Naive B cell (primary cell): ENCODE measurements around the gene DAD1. TPM values are rescaled to one million over a fixed set of nuclear protein-coding genes. Genes with fewer than 3 reads are reported as not detected.
"Not testable (repeated sequence)": the region's sequence is repeated elsewhere in the genome, so short reads cannot be mapped to it uniquely, and the experiment has no call there.

Experiments
- ATAC-seq, 2 donors: fragments of 150-1000 bp; cut with Tn5 transposase; 2 replicates each; pipeline ENCODE4 v1.10.0; 2021; ENCODE audit warnings: low read depth in 2 of 2, mild to moderate bottlenecking in 2 of 2, moderate library complexity in 2 of 2
- DNase-seq: peaks from one replicate; pipeline ENCODE4 v3.0.0; 2022
- H3K27ac Mint-ChIP-seq, 6 donors: one replicate each; pipeline ENCODE4 v1.8.0; 2020 to 2022; ENCODE audit warnings: mild to moderate bottlenecking in 6 of 6, mixed read lengths in 6 of 6, moderate library complexity in 5 of 6, inconsistent platforms in 2 of 6
- H3K27me3 Mint-ChIP-seq, 3 donors: one replicate each; pipeline ENCODE4 v1.8.0; 2021 to 2022; ENCODE audit warnings: mixed read lengths in 3 of 3, mild to moderate bottlenecking in 1 of 3
- H3K36me3 Mint-ChIP-seq, 2 donors: one replicate each; pipeline ENCODE4 v1.8.0; 2020 to 2022; ENCODE audit warnings: mixed read lengths in 2 of 2, inconsistent platforms in 1 of 2, mild to moderate bottlenecking in 1 of 2
- H3K4me1 Mint-ChIP-seq, 3 donors: one replicate each; pipeline ENCODE4 v1.8.0; 2020 to 2022; ENCODE audit warnings: mixed read lengths in 3 of 3, inconsistent platforms in 1 of 3, mild to moderate bottlenecking in 1 of 3, moderate library complexity in 1 of 3
- H3K4me3 Mint-ChIP-seq, 8 donors: one replicate each; pipeline ENCODE4 v1.8.0; 2020 to 2022; ENCODE audit warnings: mild to moderate bottlenecking in 8 of 8, mixed read lengths in 8 of 8, moderate library complexity in 8 of 8, inconsistent platforms in 2 of 8
- H3K9me3 Mint-ChIP-seq, 7 donors: one replicate each; pipeline ENCODE4 v1.8.0; 2020 to 2022; ENCODE audit warnings: mixed read lengths in 7 of 7, mild to moderate bottlenecking in 5 of 7, inconsistent platforms in 2 of 7, moderate library complexity in 1 of 7
- polyA plus RNA-seq, 6 donors: library from polyadenylated mRNA; unstranded; fragments of 300-500 nt; fragmentation: Illumina TruSeq; gene quantifications; one replicate each; pipeline ENCODE4 v1.2.3, GENCODE V29; 2021; ENCODE audit warnings: low read depth in 6 of 6

The DAD1 gene
- polyA plus RNA-seq, 6 donors from 2014 or later = 427 to 721 (median 474) TPM

DNA sequence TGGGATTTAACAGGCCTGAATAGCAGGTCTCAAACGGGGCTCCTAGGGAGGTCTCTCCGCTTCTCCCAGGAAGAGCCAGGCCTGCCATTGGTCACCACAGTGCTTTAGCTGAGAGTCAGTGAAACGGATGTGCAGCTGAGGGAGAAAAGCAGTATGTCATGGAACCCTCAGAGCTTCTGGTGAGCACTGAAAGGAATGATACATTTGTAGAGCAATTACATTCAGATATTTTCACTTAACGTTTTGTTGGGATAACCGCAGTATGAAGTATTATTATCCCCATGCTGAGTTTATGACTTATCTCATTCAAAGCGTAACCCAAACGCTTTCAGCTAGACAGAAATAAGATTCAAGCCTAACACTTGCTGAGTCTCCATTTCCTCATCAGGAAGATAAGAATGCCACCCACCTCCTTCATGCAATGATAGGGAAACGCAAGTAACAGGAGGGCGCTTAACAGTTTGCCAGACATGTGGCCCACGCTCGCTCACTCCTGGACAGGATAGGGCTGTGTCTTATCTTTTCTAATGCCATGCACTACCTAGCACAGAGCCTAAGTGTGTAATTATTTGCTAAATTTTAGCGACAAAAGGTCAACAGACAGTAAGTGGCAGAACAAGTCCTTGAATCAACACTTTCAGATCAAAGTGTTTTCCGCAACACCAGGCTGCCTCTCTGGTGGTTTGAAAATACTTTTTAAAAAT is 28.2 kb downstream of the DAD1 start:
- peak overlapping the region in 7 of 8 donors; percentile 2 to 87 (median 62) for H3K4me3 Mint-ChIP-seq
- no peaks in the 10 kb centered on the region for H3K36me3 Mint-ChIP-seq
- H3K27ac Mint-ChIP-seq = peak overlapping the region; percentile 75 to 96 (median 85)
- no peak for ATAC-seq
- H3K9me3 Mint-ChIP-seq = no peaks in the 10 kb centered on the region
- no peaks in the 10 kb centered on the region for H3K27me3 Mint-ChIP-seq
- H3K4me1 Mint-ChIP-seq = peaks cover 61 to 98% (median 83%) of the 10 kb centered on the region in 3 donors
- DNase-seq = no peak

DNA sequence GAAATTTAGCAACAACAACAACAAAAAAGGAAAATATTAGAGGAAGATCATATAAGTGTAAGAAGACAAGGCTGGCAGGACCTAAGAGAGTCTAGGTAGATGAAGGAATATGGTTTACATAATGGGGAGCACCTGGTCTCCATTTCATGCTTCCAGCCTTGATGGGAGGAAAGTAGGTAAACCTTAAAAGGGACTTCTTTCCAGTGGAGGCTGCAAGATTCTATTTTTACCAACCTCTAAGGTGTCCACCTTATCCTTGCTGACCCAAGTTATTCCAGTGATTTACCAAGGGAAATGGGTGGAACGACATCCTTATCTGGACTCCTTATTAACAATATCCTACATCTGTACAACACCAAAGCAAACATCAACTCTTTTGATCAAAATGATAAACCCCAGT is 30.0 kb downstream of the DAD1 start:
- ATAC-seq (no peak), DNase-seq (no peak)
- Mint-ChIP-seq H3K36me3 (no peaks in the 10 kb centered on the region), H3K27ac (peak overlapping the region in 4 of 6 donors; percentile 75 to 98 (median 88)), H3K4me1 (peaks cover 52 to 94% (median 79%) of the 10 kb centered on the region in 3 donors), H3K27me3 (no peaks in the 10 kb centered on the region), H3K9me3 (no peaks in the 10 kb centered on the region), H3K4me3 (peak overlapping the region in 4 of 8 donors; percentile 3 to 77 (median 26))

DNA sequence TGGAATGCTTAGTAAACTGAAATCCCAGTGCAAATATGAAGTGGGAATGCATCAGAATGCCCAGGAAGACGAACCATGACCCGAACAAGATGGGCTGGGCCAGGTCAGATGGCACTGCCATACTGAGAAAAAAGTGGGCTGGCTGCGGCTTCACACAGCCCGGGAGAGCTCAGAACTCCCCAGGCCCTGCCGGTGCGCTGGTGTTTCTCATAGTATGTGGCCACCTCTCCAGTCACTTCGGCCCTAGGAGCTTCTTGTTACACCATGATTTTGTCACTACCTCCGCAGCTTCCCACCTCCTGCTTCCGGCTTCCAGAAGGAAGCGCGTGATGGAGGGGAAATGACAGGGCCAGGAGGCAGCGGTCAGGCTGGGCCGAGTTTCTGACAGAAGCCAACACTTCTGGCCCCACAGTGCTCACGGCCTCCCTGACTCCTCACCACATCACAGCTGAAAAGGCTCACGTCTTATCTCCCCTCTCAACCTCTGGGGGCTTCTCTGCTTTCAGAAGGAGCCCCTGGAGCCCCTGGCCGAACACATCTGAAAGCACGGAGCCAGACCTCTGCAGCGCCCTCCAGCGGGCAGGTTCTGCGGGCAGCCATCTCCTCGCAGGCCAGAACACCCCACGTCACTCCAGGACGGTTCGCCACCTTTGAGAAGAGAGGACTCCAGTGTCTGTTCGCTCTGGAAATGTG is 30.7 kb downstream of the DAD1 start:
- ATAC-seq = no peak
- Mint-ChIP-seq H3K9me3 (no peaks in the 10 kb centered on the region), H3K27me3 (no peaks in the 10 kb centered on the region), H3K36me3 (no peaks in the 10 kb centered on the region), H3K4me1 (peaks cover 58 to 95% (median 83%) of the 10 kb centered on the region in 3 donors), H3K4me3 (peak overlapping the region in 5 of 8 donors; percentile 3 to 77 (median 51)), H3K27ac (peak overlapping the region; percentile 44 to 98 (median 97))
- no peak for DNase-seq

DNA sequence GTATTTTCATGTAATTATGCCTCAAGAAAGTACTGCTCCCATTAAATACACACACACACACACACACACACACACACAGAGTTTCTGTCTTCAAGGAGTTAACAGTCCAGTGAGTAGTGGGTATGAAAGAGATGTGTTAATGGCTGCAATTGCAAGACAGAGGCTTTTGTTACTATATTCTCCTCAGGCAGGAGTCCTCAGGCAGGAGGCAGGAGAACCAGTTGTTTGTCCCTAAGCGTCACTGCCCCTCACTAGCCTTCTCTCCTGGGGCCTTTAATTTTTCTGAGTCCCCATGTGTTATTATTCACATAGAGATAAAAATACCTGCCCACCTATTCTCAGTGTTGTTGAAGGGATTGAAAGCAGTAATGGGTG is 31.2 kb downstream of the DAD1 start:
- H3K4me1 Mint-ChIP-seq = peaks cover 60 to 93% (median 85%) of the 10 kb centered on the region in 3 donors
- H3K4me3 Mint-ChIP-seq = peak overlapping the region in 6 of 8 donors; percentile 77 to 94 (median 86)
- no peaks in the 10 kb centered on the region for H3K27me3 Mint-ChIP-seq
- no peak for ATAC-seq
- no peaks in the 10 kb centered on the region for H3K9me3 Mint-ChIP-seq
- H3K27ac Mint-ChIP-seq = peak overlapping the region; percentile 97 to 100 (median 98)
- DNase-seq = no peak
- H3K36me3 Mint-ChIP-seq = no peaks in the 10 kb centered on the region

DNA sequence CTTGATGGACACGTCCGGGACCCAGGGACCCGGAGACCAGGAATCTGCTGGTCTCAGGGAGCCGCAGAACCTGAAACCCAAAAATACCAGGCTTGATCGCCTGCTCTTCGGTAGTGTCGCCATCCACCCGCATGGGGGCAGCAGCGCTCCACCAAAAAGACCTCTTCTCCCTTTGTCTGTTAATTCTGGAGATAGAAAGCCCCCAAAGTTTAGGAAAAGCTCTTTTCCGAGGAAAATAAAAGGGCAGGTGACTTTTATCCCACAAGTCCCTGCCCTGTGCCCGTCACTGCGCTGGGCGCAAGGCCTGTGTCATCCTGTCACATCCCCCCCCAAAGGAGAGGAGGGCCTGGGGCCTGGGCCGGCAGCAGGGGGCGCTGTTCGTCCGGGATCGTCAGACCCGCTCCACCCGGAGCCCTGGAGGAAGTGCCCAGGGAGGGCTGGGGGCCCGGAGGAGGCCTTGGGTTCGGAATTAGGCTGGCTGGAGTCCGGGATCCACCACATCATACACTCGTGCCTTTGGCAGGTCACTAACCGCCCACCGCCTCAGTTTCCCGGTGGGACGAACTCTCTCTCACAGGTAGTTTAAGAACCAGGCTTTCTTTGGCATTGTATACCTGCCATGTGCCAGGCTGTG is 31.9 kb downstream of the DAD1 start:
- peaks cover 65 to 93% (median 85%) of the 10 kb centered on the region in 3 donors for H3K4me1 Mint-ChIP-seq
- H3K27ac Mint-ChIP-seq = peak overlapping the region; percentile 97 to 100 (median 98)
- peak; percentile 88 for DNase-seq
- peak overlapping the region; percentile 77 to 94 (median 86) for H3K4me3 Mint-ChIP-seq
- peak; percentile 34 to 48 for ATAC-seq
- no peaks in the 10 kb centered on the region for H3K27me3 Mint-ChIP-seq
- no peaks in the 10 kb centered on the region for H3K9me3 Mint-ChIP-seq
- H3K36me3 Mint-ChIP-seq = no peaks in the 10 kb centered on the region

DNA sequence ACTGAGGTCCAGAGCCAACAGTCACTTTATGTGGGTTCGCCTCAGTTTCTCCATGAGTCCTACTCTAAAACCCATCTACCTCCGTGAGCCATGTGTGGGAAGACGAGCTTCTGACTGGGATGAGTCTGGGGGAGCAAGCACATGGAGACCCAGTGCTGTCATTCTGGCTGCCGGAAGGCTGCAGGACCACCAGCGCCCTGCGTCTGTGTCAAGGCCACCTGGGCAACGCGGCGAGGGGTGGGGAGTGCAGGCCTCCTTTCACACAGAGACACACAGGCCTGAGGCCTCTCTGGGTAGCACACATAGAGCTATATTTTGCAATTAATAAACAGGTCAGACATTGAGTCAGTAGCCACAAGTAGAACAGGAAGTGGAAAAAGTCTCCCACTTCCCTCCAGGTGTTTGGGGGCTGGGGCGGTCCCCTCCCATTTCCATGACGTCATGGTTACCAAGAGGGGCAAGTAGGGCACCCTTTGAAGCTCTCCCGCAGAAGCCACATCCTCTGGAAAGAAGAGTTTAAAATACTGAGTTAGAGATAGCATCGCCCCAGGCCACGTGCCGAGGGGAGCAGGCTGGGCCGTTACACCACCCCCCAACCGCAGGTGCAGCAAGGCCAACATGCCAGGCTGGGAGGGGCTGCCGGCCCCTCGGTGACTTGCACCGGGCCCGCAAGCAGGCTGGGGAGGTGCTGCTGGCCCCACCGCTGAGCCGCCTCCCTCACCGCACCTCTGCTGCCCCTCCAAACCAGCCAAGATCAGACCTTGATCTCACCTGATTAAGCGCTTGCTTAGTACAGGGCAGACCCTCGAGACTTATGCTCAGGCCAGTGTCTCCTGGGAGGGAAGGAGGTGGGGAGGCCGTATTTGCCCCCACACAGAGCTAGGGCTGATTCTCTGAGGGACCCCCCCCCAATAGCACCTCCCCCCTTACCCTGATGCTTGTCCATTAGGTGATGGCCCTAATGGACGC is 32.7 kb downstream of the DAD1 start:
- ATAC-seq (peak; percentile 82 to 83), DNase-seq (peak; percentile 98)
- Mint-ChIP-seq H3K36me3 (no peaks in the 10 kb centered on the region), H3K4me1 (peaks cover 66 to 93% (median 85%) of the 10 kb centered on the region in 3 donors), H3K9me3 (no peaks in the 10 kb centered on the region), H3K27ac (peak overlapping the region; percentile 97 to 100 (median 98)), H3K4me3 (peak overlapping the region; percentile 77 to 94 (median 86)), H3K27me3 (no peaks in the 10 kb centered on the region)

DNA sequence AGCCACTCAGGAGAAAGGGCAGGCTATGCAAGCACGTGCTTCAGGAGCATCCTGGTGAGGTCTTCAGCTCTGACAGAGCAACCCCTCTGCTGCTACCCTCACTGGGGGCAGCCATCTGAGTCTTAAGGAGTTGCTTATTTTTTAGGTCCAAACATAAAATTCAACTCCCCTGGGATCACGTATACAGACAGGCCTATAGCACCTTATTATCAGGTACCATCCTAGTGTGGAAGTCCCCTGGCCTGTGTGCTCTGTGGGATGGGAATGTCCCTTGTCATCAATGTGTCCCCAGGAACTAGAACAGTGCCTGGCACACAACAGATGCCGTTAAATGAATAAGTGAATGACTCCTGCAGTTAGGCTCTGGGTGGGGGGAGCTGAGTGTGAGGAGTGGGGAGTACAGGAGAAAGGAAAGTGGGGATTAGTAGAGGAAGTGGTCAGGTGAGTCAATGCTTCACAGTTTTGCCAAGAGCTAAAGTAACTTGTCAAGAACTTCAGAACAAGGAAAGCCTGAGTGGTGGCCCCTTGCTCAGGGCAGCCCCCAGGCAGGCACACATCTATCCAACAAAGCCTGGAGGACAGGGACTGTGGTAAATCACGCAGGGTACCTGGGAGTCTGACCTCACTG is 33.5 kb downstream of the DAD1 start:
- DNase-seq = no peak

DNA sequence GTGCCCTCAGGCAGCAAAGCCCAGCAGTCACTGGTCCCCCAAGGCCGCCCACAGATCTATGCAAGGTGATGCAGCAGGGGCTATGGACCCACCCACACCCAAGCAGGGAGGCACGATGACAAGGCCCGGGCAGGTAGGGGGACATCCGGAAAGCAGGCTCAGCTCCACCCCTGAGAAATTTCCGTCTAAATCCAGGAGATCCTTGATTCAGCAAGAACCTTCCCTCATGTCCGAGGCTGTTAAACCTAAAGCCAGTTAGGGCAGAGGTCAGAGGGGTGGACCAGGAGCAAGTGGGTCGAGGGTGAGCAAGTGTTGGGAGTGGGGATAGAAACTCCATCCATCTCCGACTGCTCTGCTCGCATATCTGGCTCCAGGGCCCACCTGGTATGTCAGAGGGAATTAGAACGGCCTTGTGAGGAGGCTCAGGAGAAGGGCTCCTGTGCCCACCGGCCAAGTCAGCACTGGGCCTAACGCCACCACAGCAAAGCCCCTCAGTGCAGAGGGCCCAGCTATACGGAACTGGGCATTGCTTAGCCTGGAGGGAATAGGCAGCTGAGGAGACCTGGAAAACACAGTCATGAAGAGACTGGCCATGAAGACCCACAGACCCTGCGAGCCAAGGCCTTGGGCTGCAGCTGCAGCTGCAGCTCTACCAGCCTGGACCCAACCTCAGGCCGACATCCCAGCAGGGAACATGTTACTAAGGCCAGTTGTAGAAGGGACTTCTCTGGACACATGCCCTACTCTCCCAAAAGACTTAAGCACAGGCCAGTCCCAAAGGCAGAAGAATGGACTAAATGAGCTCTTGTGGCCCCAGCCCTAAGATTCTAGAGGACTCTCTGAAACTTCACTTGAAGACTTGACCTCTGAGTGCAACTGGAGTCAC is 34.3 kb downstream of the DAD1 start:
- Mint-ChIP-seq H3K27me3 (no peaks in the 10 kb centered on the region), H3K36me3 (no peaks in the 10 kb centered on the region), H3K4me1 (peaks cover 73 to 93% (median 93%) of the 10 kb centered on the region in 3 donors), H3K27ac (peak overlapping the region; percentile 97 to 100 (median 98)), H3K9me3 (no peaks in the 10 kb centered on the region), H3K4me3 (peak overlapping the region in 5 of 8 donors; percentile 61 to 89 (median 80))
- no peak for DNase-seq
- ATAC-seq = no peak

More for the DNA sequence above, 33.5 kb downstream of the DAD1 start:
- Mint-ChIP-seq H3K4me3 (peak overlapping the region; percentile 67 to 94 (median 82)), H3K27me3 (no peaks in the 10 kb centered on the region), H3K9me3 (no peaks in the 10 kb centered on the region), H3K4me1 (peaks cover 66 to 93% (median 86%) of the 10 kb centered on the region in 3 donors), H3K36me3 (no peaks in the 10 kb centered on the region), H3K27ac (peak overlapping the region; percentile 97 to 100 (median 98))
- ATAC-seq = peak; percentile 7

DNA sequence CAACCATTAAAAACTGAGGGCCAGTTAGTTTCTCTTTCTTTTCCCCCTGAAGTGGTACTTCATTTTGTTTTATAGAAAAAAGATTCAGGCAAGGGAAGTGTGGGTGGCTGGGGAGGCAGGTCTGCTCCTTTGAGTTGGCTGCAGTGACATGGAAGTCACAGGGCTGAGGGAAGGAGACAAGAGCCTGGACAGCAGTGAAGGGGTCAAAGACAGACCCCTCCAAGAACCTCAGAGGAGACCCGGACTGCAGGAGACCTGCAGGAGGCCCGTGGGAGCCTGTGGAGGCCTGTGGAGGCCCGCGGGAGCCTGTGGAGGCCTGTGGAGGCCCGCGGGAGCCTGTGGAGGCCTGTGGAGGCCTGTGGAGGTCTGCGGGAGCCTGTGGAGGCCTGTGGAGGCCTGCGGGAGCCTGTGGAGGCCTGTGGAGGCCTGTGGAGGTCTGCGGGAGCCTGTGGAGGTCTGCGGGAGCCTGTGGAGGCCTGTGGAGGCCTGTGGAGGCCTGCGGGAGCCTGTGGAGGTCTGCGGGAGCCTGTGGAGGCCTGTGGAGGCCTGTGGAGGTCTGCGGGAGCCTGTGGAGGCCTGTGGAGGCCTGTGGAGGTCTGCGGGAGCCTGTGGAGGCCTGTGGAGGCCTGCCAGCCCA is 35.0 kb downstream of the DAD1 start:
- not testable (repeated sequence) for H3K9me3 Mint-ChIP-seq, H3K27me3 Mint-ChIP-seq, H3K36me3 Mint-ChIP-seq, ATAC-seq, DNase-seq
- Mint-ChIP-seq H3K27ac (peak overlapping the region; percentile 95 to 98 (median 97)), H3K4me3 (peak overlapping the region in 3 of 8 donors; percentile 29 to 81 (median 75)), H3K4me1 (peaks cover 78 to 93% (median 93%) of the 10 kb centered on the region in 3 donors)

DNA sequence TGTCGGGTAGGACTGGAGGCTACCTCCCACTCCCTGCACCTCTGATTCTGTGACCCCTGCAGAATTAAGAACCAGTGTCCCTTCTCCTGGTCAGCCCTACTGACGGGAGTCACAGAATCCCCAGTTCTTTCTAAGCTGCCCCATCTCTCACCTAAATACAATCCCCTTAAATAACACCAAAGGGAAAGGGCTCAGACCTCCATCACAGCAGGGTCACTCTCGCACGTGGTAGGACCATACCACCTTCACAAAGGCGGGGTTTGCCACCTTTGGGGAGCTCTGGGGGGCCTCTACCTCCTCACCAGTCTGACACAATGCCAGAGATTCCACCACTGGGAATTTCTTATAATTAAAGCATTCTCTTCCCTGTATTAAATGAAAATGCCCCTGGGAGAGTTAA is 35.6 kb downstream of the DAD1 start:
- DNase-seq (no peak), ATAC-seq (no peak)
- peaks cover 76 to 93% (median 93%) of the 10 kb centered on the region in 3 donors for H3K4me1 Mint-ChIP-seq
- H3K9me3 Mint-ChIP-seq = no peaks in the 10 kb centered on the region
- peak overlapping the region; percentile 95 to 98 (median 96) for H3K27ac Mint-ChIP-seq
- H3K4me3 Mint-ChIP-seq = peak overlapping the region in 2 of 8 donors; percentile 32 to 81
- H3K27me3 Mint-ChIP-seq = no peaks in the 10 kb centered on the region
- no peaks in the 10 kb centered on the region for H3K36me3 Mint-ChIP-seq

DNA sequence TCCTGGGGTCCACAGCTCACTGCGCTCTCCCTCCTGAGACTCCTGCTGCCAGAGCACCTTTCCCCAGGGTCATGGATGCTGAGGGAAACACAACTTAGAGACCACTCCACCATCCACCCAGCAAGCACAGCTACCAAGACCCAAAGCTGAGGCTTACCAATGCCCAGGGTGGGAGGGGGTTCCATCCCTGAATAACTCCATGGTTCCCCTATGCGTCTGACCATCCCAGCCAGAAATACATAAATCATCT is 36.3 kb downstream of the DAD1 start:
- Mint-ChIP-seq H3K27me3 (no peaks in the 10 kb centered on the region), H3K9me3 (no peaks in the 10 kb centered on the region), H3K36me3 (peaks cover 0 to 7% of the 10 kb centered on the region in 2 donors), H3K27ac (peak overlapping the region; percentile 26 to 97 (median 92)), H3K4me1 (peaks cover 74 to 92% (median 92%) of the 10 kb centered on the region in 3 donors), H3K4me3 (no peak overlapping the region)
- ATAC-seq (no peak), DNase-seq (no peak)
